Muscle layer of colon (tissue), 2 donors: Measurements from ENCODE around the gene P4HB.

Experiments used
- H3K27ac ChIP-seq: one replicate; pipeline ENCODE4 v1.7.0; 2013; ENCODE audit warnings: low read depth, mild to moderate bottlenecking, low read length, moderate library complexity
- H3K27me3 ChIP-seq, 2 donors: one replicate each; pipeline ENCODE4 v1.7.0; 2013; ENCODE audit warnings: low read length in 2 of 2, mild to moderate bottlenecking in 2 of 2; ENCODE audit not compliant: insufficient read depth in 2 of 2, control insufficient read depth in 1 of 2
- H3K36me3 ChIP-seq: one replicate; pipeline ENCODE4 v1.7.0; 2013; ENCODE audit warnings: mild to moderate bottlenecking, low read length; ENCODE audit not compliant: insufficient read depth
- H3K4me1 ChIP-seq: one replicate; pipeline ENCODE4 v1.7.0; 2013; ENCODE audit warnings: mild to moderate bottlenecking, low read length; ENCODE audit not compliant: insufficient read depth
- H3K4me3 ChIP-seq, 2 donors: one replicate each; pipeline ENCODE4 v1.7.0; 2013; ENCODE audit warnings: low read length in 2 of 2, low read depth in 1 of 2, mild to moderate bottlenecking in 1 of 2, moderate library complexity in 1 of 2
- H3K9ac ChIP-seq: one replicate; pipeline ENCODE4 v1.7.0; 2013; ENCODE audit warnings: low read length
- H3K9me3 ChIP-seq: one replicate; pipeline ENCODE4 v1.7.0; 2013; ENCODE audit warnings: mild to moderate bottlenecking, low read length
- donor health status: abdominal sarcoma.
- donor health status: Adenocarcinoma of cecum.

P4HB gene

DNA sequence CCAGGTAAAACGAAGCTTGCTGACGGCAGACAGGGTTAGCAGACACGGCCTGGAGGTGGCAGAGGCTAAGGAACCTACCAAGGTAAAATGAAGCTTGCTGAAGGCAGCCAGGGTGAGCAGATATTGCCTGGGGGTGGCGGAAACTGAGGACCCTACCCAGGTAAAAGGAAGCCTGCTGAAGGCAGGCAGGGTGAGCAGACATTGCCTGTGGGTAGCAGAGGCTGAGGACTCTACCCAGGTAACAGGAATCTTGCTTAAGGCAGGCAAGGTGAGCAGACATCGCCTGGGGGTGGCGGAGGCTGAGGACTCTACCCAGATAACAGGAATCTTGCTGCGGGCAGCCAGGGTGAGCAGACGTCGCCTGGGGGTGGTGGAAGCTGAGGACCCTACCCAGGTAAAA, 59.0 kb downstream of the P4HB start:
- H3K27ac ChIP-seq: no peak overlapping the region
- H3K36me3 ChIP-seq: no peaks in the 10 kb centered on the region
- H3K4me3 ChIP-seq: no peak overlapping the region
- no peak overlapping the region for H3K9ac ChIP-seq
- H3K27me3 ChIP-seq: peaks cover 27 to 60% of the 10 kb centered on the region in 2 donors
- H3K9me3 ChIP-seq: no peaks in the 10 kb centered on the region
- H3K4me1 ChIP-seq: no peaks in the 10 kb centered on the region

DNA sequence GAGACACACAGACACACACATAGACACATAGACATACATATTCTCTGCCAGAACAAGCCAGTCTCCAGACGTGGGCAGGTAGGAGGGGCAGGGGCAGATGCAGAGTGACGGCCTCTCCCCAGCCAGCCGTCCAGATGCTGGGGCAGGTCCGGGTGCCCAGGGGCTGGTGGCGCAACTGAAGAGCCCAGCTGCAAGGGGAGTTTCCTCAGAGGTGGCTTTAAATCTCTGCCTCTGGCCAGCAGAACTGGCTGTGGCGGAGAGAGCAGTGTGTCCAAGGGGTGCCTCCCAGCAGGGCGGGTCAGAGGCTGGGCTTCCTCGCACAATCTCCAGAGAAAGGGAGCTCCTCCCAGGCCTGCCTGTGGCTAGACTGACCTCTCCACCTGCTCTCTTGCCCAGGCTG, 65.8 kb downstream of the P4HB start:
- Histone ChIP-seq H3K4me3 (no peak overlapping the region), H3K27ac (no peak overlapping the region), H3K9ac (no peak overlapping the region), H3K9me3 (no peaks in the 10 kb centered on the region), H3K4me1 (no peaks in the 10 kb centered on the region), H3K27me3 (peaks cover 18 to 20% of the 10 kb centered on the region in 2 donors), H3K36me3 (no peaks in the 10 kb centered on the region)

DNA sequence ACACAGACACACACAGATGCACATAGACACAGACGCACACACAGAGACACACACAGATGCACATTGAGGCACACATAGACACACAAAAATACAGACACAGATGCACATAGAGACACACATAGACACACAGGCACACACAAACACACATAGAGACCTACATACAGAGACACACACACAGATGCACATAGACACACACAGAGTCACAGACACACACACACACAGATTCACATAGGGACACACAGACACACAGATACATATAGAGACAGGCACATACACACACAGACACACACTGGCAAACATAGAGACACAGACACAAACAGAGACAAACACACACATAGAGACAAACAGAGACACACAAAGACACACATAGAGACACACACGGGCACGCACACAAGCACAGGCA, 66.3 kb downstream of the P4HB start:
- no peaks in the 10 kb centered on the region for H3K4me1 ChIP-seq
- H3K9me3 ChIP-seq: no peaks in the 10 kb centered on the region
- peaks cover 18 to 20% of the 10 kb centered on the region in 2 donors for H3K27me3 ChIP-seq
- no peak overlapping the region for H3K27ac ChIP-seq
- no peak overlapping the region for H3K4me3 ChIP-seq
- H3K9ac ChIP-seq: no peak overlapping the region
- no peaks in the 10 kb centered on the region for H3K36me3 ChIP-seq
